ENCODE measurements around the gene FKBP15.
"Not testable (repeated sequence)": the region's sequence is repeated elsewhere in the genome, so short reads cannot be mapped to it uniquely, and the experiment has no call there.

The FKBP15 gene

GRCh38 chr9:113178087-113178486 lies 43.0 kb downstream of the FKBP15 start:
- peak; percentile 47 for DNase-seq (ENCODE audit: low read depth)

DNA sequence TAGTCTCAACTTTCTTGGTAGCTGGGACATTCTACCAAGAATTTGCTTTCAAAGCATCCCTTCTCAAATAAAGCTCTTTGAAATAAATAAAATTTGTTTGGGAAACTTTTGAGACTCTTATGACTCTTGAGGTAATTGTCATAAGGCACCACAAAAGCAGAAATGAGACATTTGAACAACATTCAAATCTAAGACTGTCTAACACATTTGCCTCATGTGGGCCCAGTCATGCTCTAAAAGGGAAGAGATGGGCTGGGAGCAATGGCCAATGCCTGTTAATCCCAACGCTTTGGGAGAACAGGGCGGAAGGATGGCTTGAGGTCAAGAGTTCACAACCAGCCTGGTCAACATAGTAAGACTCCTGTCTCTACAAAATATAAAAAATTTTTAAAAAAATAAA lies 43.8 kb downstream of the FKBP15 start:
- DNase-seq (ENCODE audit: low read depth) = no peak

DNA sequence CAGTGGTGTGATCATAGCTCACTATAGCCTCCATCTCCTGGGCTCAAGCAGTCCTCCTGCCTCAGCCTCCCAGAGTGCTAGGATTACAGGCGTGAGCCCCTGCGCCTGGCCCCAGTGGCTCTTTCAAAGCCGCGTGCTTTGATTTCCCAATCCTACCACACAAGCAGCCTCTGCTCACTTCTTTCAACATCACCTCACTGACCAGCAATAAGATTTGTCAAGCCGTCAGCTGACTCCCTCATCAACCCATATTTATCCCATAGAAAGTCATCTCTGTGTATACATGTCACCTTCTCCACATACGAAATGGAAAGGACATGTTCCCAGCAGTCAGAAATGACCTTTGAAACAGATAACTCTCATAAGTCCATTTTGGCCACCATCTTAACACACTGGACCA lies 44.3 kb downstream of the FKBP15 start:
- DNase-seq (ENCODE audit: low read depth) = no peak

GRCh38 chr9:113173341-113173740 lies 47.7 kb downstream of the FKBP15 start:
- DNase-seq (ENCODE audit: low read depth) = no peak

DNA sequence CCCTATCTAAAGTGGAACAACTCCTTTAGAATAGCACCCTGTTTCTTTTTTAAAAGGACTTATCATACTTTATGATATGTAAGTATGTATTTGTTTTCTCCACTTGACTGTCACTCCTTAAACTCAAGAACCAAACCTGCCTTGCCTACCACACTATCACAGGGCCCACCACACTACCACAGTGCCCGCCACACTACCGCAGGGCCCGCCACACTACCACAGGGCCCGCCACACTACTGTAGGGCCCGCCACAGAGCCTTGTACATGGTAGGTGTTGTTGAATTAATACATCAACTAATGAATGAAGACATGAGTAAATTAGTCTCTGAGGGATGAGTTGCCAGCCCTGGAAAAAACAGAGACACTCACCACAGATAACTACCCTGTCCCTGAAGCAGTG lies 52.3 kb downstream of the FKBP15 start:
- no peak for DNase-seq (ENCODE audit: low read depth)

DNA sequence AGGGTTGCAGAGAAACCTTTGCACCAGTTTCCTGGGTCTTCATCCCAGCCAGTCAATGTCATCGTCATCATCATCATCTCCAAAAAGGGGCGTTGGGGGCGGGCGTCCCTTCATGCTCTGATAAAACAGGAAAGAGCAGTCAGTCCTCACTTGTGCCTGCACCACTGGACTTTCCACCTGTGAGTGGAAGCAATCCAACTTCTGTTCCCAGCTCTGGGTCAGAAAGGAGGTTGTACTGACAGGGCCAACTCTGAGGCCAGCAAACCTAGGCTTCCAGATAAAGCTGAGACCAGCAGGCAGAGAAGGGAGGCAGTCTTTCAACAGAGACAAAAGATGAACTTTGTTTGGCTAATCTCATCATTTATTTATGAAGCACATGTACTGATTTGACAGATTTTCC lies 55.0 kb downstream of the FKBP15 start:
- no peak for DNase-seq (ENCODE audit: low read depth)

DNA sequence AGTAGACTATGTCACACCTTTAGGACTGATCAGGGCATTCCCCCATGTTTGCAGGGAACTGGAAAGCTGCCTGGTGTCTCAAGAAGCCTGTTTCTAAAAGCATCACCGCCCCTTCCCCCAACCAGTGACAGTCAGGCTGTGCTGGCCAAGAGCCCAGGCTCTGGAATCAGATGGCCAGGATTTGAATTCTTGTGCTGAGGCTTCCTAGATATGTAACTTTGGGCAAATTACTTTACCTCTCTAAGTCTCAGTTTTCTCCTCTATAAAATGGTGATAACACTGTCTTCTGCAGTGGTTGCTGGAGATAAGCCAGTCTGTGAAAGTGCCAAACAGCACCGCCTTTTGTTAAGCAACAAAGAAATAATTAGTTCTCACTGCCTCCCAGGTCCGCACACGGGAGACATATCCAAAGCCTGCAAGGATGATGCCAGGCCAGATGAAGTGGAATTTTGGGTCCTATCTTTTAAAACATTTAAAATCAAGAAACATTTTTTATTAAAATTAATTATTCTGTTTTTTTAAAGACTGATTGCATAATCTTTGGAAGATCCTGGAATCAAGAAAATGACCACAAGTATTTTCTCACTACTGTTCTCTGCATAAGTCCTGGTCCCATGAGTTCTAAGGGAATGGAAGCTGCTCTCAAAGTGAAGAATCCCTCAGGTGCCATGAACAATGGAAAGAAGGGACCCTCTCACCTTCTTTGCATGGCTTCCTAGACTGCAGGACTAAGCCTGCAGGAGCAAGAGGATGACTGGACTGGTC lies 56.4 kb downstream of the FKBP15 start:
- peak; percentile 28 for DNase-seq (ENCODE audit: low read depth)

DNA sequence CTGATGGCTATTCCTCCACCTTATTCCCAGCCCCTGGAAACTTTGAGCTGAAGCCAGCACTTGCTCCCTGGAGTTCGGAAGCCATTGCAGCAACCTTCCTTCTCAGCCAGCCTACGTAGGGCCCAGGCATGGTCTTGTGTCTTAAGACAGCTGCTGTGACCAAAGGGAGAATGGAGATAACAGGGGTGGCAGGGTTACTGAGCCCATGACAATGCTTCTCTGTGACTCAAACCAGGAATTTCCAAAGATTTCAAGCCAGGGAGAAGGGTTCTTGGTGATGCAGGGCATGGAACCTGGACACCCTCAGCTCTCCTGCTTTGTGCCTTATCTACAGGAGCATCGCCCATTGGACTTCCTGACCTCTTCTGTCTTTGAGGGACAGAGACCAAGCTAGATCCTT lies 58.1 kb downstream of the FKBP15 start:
- DNase-seq (ENCODE audit: low read depth) = no peak

DNA sequence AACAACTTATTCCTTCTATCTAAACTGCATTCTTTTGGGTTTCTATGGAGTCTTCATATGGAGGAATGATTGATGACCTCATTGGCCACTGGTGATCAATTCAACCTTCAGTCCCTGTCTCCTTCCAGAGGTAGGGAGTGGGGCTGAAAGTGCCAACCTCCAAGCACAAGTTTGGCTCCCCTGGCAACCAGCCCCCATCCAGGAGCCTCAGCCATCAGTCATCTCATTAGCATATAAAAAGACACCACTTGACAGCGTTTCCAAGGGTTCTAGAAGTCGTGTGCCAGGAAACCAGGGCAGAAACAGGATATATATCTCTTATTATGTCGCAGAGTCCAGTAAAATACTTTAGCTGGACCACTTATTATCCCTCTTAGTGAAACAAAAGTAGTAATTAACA lies 60.5 kb downstream of the FKBP15 start:
- no peak for DNase-seq (ENCODE audit: low read depth)

- no peak for DNase-seq (ENCODE audit: low read depth)
These were observed 62.6 kb downstream of the FKBP15 start for GRCh38 chr9:113158446-113158845.

- no peak for DNase-seq (ENCODE audit: low read depth)
These were observed 64.2 kb downstream of the FKBP15 start for GRCh38 chr9:113156880-113157279.

- DNase-seq (ENCODE audit: low read depth) = no peak
These were observed 65.0 kb downstream of the FKBP15 start for GRCh38 chr9:113155911-113156588.

DNA sequence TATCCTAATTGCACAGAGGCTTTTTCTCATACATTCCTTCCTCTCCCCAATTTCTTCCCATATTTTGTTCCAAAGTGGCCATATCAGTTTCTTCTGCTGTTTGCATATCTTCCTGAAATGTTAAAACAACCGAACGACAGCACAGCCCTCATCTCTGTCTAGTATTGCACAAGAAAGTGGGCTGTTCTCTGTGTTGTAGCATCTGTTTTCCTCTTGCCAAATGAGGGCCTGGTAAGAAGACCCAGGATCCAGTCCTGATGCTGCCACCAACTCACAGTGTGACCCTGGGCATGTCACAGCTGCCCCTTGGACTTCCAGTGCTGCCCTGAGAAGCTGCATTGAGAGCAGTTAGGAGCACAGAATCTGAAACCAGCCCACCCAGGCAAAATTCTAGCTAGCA lies 66.1 kb downstream of the FKBP15 start:
- no peak for DNase-seq (ENCODE audit: low read depth)

DNA sequence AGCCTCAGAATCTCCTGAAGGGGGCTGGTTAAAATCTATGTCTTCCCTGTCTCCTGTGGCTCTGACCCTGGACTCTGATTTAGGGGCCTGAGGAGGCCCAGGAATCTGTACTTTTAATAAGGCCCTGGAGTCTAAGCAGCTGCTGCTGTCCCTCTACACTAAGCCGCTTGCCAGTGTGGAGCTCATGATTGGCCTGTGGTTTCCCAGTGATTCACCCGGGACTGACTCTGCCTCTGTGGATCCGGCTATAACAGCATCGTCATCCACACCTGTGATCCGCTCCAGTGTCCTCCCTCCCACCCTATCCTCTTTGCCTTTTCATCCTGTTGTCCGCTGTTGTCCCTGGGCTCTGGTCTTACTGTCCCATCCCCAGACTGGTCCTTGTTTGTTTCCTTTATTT lies 66.6 kb downstream of the FKBP15 start:
- DNase-seq (ENCODE audit: low read depth) = peak; percentile 77

DNA sequence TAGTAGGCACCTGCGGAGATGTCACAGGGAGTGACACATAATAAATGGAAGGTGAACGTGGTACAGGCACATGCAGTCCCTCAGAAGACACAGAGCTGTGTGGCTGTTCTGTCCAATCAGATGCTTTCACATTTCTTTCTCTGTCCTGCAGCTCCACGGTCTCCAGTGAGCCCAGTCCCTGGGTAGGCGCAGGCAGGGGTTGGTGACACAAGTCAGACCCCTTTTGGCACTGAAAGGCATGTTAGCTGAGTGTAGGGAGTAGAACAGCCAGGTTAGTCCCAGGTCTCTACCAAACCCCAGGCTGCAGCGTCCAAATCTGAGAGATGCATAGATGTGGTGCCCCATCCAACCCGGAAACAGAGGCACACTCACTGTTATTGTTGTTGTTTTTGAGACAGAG lies 67.5 kb downstream of the FKBP15 start:
- DNase-seq (ENCODE audit: low read depth) = no peak

- DNase-seq (ENCODE audit: low read depth) = no peak
These were observed 68.4 kb downstream of the FKBP15 start for GRCh38 chr9:113152699-113153098.

DNA sequence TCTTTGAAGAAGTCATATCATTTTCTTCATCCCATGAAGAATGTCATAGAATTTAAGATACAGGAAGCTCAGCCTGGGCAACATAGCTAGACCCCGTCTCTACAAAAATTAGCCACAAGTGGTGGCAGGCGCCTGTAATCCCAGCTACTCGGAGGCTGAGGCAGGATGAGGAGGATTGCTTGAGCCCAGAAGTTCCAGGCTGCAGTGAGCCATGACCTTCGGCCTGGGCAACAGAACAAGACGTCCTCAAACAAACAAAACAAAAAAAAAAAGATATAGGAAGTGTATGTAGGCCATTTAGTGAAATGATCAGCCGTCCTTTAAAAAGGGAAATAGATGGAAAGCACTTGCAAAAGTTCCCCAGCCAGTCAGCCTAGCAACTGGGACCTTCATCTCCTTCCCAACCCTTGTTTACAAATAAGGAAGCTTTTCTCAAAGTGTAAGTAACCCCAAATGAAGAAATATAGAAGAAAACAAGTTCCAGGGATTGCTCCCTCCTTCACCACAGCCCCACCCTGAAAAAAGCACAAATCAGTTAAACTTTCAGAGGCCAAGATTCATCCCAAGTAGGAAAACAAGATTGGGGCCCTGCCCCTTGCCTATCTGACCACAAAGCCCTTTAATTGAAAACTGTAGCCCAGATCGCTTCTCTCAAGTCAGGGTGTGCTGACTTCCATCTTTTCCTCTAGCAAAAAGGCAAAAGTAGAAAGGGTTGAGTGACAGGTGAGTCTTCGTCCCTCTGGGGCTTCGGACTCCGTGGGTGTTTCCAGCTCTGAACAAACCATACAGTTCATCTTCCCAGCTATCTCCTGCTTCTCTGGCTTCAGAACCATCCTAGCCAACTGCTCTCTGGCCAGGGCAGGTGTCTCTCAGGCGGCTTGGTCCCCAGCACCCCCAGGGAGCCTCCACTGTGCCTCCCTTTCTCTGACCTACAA lies 69.1 kb downstream of the FKBP15 start:
- DNase-seq (ENCODE audit: low read depth) = no peak

DNA sequence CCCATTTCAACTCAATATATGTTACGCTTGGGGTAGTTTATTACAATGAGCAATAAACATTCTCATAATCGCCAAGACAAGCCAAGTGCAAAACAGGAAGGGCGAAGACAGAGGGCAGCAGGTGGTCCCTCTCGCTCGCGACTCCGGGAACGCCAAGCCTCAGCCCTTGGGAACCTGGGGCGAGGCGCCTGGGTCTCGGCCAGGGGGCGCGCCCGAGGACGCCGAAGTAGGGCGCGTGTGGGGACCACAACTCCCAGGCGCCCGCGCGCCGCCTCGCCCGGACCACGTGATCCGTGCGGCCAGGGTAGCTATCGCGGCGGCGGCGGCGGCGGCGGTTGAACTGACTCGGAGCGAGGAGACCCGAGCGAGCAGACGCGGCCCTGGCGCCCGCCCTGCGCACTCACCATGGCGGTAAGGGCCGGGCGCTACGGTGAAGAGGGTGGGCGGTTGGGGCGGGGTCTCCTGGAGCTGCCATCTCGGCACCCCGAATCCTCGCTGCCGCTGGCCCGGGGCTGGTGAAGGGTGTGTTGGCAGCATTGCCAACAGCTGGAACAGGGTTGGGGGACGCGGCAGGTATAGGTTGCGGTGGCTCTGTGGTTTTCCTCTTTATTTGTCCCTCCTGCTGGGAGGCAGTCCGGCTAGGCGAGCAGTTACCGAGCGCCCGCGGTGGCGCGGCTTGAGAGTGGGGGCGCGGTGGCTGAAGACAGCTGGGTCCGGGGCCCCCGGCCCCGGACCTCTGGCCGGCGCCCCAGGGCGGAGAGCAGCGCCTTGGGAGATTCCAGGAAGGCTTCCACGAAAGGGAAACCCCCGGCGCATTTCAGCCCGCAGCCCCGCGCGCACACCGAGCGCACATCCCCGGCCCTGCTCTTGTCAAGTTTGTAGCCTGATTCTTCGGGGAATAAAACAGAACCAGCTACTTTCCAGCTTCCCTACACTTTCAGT lies 70.1 kb downstream of the FKBP15 start, which contains the start of gene SLC31A2:
Gene SLC31A2, plus strand, starts transcription at position 338 of the 942 bp plus-strand sequence. Its CDS starts 68 bp downstream, at position 406.
- peak; percentile 74 for DNase-seq (ENCODE audit: low read depth)

DNA sequence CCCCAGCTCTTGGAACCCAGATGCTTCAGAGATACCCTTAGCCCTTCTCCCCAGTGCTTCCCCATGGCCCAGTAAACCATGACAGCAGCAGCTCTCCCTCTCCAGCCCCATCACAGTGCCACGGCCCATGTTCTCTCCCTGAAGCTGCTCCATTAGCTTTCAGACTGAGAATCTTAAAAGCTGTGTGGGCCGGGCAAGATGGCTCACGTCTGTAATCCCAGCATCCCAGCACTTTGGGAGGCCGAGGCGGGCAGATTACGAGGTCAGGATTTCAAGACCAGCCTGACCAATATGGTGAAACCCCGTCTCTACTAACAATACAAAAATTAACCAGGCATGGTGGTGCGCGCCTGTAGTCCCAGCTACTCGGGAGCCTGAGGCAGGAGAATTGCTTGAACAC lies 71.5 kb downstream of the FKBP15 start:
- DNase-seq (ENCODE audit: low read depth) = not testable (repeated sequence)

DNA sequence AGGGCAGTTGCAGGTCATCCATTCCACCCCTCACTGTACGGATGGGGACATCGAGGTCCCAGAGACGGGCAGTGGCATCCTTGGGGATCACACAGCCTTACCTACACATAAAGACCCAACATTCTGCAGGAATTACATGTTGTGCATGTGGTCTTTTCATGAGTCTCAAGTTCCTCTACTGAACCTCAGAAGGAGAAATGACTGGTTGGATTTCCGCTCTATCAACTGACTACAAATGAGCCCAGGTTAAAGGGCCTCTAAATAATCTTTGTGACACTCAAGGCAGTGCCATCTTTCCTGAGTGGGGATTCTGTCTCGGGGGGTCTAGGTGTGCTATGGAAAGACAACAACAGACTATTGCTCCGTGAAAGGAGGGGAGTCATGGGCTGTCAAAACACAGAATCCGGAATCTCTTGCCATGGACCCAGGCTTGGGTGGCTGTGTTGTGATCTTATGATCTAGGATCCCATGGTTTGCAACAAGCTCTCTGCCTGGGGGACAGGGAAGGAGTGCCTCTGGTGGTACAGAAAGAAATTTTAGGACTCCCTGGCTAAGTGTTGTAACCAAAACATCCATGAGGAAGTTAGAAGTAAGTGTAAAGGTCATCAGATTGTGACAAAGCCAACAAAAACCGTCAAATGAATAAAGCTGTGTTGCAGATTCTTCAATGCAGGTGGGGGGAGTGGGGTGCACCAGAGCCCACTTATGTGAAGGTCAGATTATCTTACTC lies 72.1 kb downstream of the FKBP15 start:
- no peak for DNase-seq (ENCODE audit: low read depth)

DNA sequence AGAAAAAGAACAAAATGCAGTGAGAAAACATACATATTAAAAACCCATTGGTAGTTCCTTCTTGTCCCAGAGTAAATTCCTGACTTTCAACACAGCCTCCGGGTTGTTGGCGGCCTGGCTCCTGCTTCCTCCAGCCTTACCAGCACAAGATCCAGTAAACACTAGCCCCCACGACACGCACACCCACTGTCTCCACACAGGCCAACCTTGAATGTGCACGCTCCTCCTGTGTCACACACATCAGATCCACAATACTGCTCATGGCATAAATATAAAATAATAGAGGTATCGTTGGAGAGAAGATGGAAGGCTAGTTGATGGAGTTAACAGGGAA lies 72.7 kb downstream of the FKBP15 start:
- no peak for DNase-seq (ENCODE audit: low read depth)
